GM03348 (cell line): Measurements from ENCODE around the gene ARHGAP24.

ENCODE experiments used
- DNase-seq: peaks from one replicate; pipeline ENCODE4 v3.0.0; 2012; ENCODE audit warnings: low spot score

The ARHGAP24 gene

GRCh38 chr4:85580489-85580888, 105.5 kb downstream of the ARHGAP24 start:
- no peak for DNase-seq

GRCh38 chr4:85587952-85588351, 113.0 kb downstream of the ARHGAP24 start:
- DNase-seq = no peak

- no peak for DNase-seq
Observed at GRCh38 chr4:85591406-85592098, 116.6 kb downstream of the ARHGAP24 start.

GRCh38 chr4:85595098-85595775, 120.3 kb downstream of the ARHGAP24 start:
- no peak for DNase-seq

GRCh38 chr4:85595796-85596559, 121.0 kb downstream of the ARHGAP24 start:
- no peak for DNase-seq

- no peak for DNase-seq
Observed at GRCh38 chr4:85598936-85599335, 124.0 kb downstream of the ARHGAP24 start.

GRCh38 chr4:85600501-85600900, 125.6 kb downstream of the ARHGAP24 start:
- no peak for DNase-seq

- no peak for DNase-seq
Observed at GRCh38 chr4:85603437-85604336, 128.7 kb downstream of the ARHGAP24 start.

- no peak for DNase-seq
Observed at GRCh38 chr4:85606505-85606904, 131.6 kb downstream of the ARHGAP24 start.

- no peak for DNase-seq
Observed at GRCh38 chr4:85607624-85608023, 132.7 kb downstream of the ARHGAP24 start.

- no peak for DNase-seq
Observed at GRCh38 chr4:85610450-85610849, 135.5 kb downstream of the ARHGAP24 start.

GRCh38 chr4:85611661-85612060, 136.7 kb downstream of the ARHGAP24 start:
- no peak for DNase-seq

- DNase-seq = no peak
Observed at GRCh38 chr4:85613901-85614300, 139.0 kb downstream of the ARHGAP24 start.

- no peak for DNase-seq
Observed at GRCh38 chr4:85615952-85616351, 141.0 kb downstream of the ARHGAP24 start.

- no peak for DNase-seq
Observed at GRCh38 chr4:85617202-85617601, 142.3 kb downstream of the ARHGAP24 start.

GRCh38 chr4:85632981-85633380, 158.0 kb downstream of the ARHGAP24 start:
- no peak for DNase-seq

GRCh38 chr4:85637778-85638177, 162.8 kb downstream of the ARHGAP24 start:
- no peak for DNase-seq

- no peak for DNase-seq
Observed at GRCh38 chr4:85639946-85640345, 165.0 kb downstream of the ARHGAP24 start.

GRCh38 chr4:85642356-85643100, 167.6 kb downstream of the ARHGAP24 start:
- DNase-seq = no peak

GRCh38 chr4:85644061-85644460, 169.1 kb downstream of the ARHGAP24 start:
- DNase-seq = no peak

GRCh38 chr4:85650908-85651307, 176.0 kb downstream of the ARHGAP24 start:
- DNase-seq = no peak
